KMS-11 (cell line): Measurements from ENCODE around the gene C1orf122.

Experiments
- H2AFZ ChIP-seq: fragments of 200-600 bp; sonication (generic); 2 replicates; pipeline ENCODE4 v1.6.1; 2016; ENCODE audit warnings: antibody characterized with exemption, mixed run types, low read depth
- H3K27ac ChIP-seq: fragments of 200-600 bp; sonication (generic); 2 replicates; pipeline ENCODE4 v1.6.1; 2016; ENCODE audit warnings: mild to moderate bottlenecking, mixed run types
- H3K27me3 ChIP-seq: fragments of 200-600 bp; sonication (generic); 2 replicates; pipeline ENCODE4 v1.6.1; 2017; ENCODE audit warnings: mild to moderate bottlenecking, low read depth, mixed run types, moderate library complexity; ENCODE audit not compliant: insufficient read depth
- H3K36me3 ChIP-seq: fragments of 200-600 bp; sonication (generic); 2 replicates; pipeline ENCODE4 v1.6.1; 2017; ENCODE audit warnings: mild to moderate bottlenecking, mixed run types; ENCODE audit not compliant: insufficient read depth
- H3K4me1 ChIP-seq: fragments of 200-600 bp; sonication (generic); 2 replicates; pipeline ENCODE4 v1.6.1; 2016; ENCODE audit warnings: mild to moderate bottlenecking, low read depth, mixed run types; ENCODE audit not compliant: poor library complexity, severe bottlenecking
- H3K4me2 ChIP-seq: fragments of 200-600 bp; sonication (generic); 2 replicates; pipeline ENCODE4 v1.7.0; 2016; ENCODE audit warnings: mild to moderate bottlenecking, mixed run types
- H3K4me3 ChIP-seq: fragments of 200-600 bp; sonication (generic); IDR thresholded peaks from 2 replicates; pipeline ENCODE4 v1.6.1; 2017; ENCODE audit warnings: low read depth, low read length, mixed read lengths; ENCODE audit not compliant: insufficient read depth
- H3K79me2 ChIP-seq: fragments of 200-600 bp; sonication (generic); 2 replicates; pipeline ENCODE4 v1.6.1; 2016; ENCODE audit warnings: low read depth, mixed run types; ENCODE audit not compliant: insufficient read depth
- H3K9ac ChIP-seq: fragments of 200-600 bp; sonication (generic); 2 replicates; pipeline ENCODE4 v1.6.1; 2016; ENCODE audit warnings: mild to moderate bottlenecking, mixed run types
- H4K20me1 ChIP-seq: fragments of 200-600 bp; sonication (generic); 2 replicates; pipeline ENCODE4 v1.6.1; 2016; ENCODE audit warnings: mild to moderate bottlenecking, mixed run types; ENCODE audit not compliant: insufficient read depth
- CTCF ChIP-seq: fragments of 200-600 bp; sonication (generic); conservative IDR thresholded peaks from 2 replicates; pipeline ENCODE4 v1.6.1; 2017; ENCODE audit warnings: low read depth, mild to moderate bottlenecking, antibody characterized with exemption, low read length, moderate library complexity, mixed read lengths

Gene C1orf122

DNA sequence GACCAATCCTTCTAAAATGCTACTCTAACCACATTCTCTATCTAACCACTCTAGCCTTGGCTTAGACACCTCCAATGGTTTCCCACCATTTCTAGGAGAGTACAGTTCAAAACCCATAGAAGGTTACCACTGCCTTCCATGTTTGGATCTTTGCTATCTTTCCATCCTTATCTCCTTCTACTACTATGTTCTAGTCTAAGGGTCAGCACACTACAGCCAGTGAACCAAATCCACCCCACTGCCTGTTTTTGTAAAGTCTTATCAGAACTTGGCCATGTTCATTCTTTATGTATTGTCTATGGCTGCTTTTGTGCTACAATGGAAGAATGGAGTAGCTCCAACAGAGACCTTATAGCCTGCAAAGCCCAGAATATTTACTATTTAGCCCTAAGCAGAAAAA lies 45.6 kb downstream of the C1orf122 start:
- H2AFZ ChIP-seq, result no peak overlapping the region
- no peak overlapping the region for H3K4me2 ChIP-seq
- H3K4me3 ChIP-seq, result no peak overlapping the region
- no peaks in the 10 kb centered on the region for H3K27me3 ChIP-seq
- H4K20me1 ChIP-seq, result no peaks in the 10 kb centered on the region
- H3K79me2 ChIP-seq, result peaks cover 42% of the 10 kb centered on the region
- TF ChIP-seq CTCF, result no peak
- no peak overlapping the region for H3K9ac ChIP-seq
- no peak overlapping the region for H3K27ac ChIP-seq
- H3K4me1 ChIP-seq, result peaks cover 6% of the 10 kb centered on the region
- H3K36me3 ChIP-seq, result no peaks in the 10 kb centered on the region

- Histone ChIP-seq H2AFZ (no peak overlapping the region), H3K4me3 (no peak overlapping the region), H3K9ac (no peak overlapping the region), H3K4me2 (no peak overlapping the region), H3K4me1 (peaks cover 11% of the 10 kb centered on the region), H3K36me3 (no peaks in the 10 kb centered on the region), H4K20me1 (no peaks in the 10 kb centered on the region), H3K27ac (no peak overlapping the region), H3K79me2 (peaks cover 45% of the 10 kb centered on the region), H3K27me3 (no peaks in the 10 kb centered on the region)
- TF ChIP-seq CTCF, result no peak
These were observed 46.8 kb downstream of the C1orf122 start for GRCh38 chr1:37854406-37854805.
